Activated B cell treated with CpG ODN at 0.5 μM for 24 hours (primary cell): ENCODE results near the gene CACNG3. TPM values are rescaled to one million over a fixed set of nuclear protein-coding genes. Genes with fewer than 3 reads are reported as not detected.
"Not testable (repeated sequence)": the region's sequence is repeated elsewhere in the genome, so short reads cannot be mapped to it uniquely, and the experiment has no call there.

Source experiments
- ATAC-seq: fragments of 200-7000 bp; cut with Tn5 transposase; one replicate; pipeline ENCODE4 v1.10.0; 2021; ENCODE audit warnings: low read depth, mild to moderate bottlenecking, moderate library complexity
- CTCF ChIA-PET: fragments of 350-600 bp; sonication (Branson Sonifier 250); formaldehyde crosslinking; loops from one replicate; lab custom pipeline; 2021; ENCODE audit warnings: antibody characterized with exemption; lab: Charles Lee
- POLR2A ChIA-PET: fragments of 350-600 bp; sonication (Branson Sonifier 250); formaldehyde crosslinking; loops from one replicate; lab custom pipeline; 2021; ENCODE audit warnings: antibody characterized with exemption; lab: Charles Lee
- DNase-seq: peaks from one replicate; pipeline ENCODE4 v3.0.0; 2022
- H3K27ac Mint-ChIP-seq: one replicate; pipeline ENCODE4 v1.8.0; 2020; ENCODE audit warnings: mixed read lengths
- H3K27me3 Mint-ChIP-seq: one replicate; pipeline ENCODE4 v1.8.0; 2021; ENCODE audit warnings: mixed read lengths
- H3K36me3 Mint-ChIP-seq: one replicate; pipeline ENCODE4 v1.8.0; 2021; ENCODE audit warnings: low read depth, mixed read lengths
- H3K4me1 Mint-ChIP-seq: one replicate; pipeline ENCODE4 v1.8.0; 2021; ENCODE audit warnings: mixed read lengths
- H3K4me3 Mint-ChIP-seq: one replicate; pipeline ENCODE4 v1.8.0; 2020; ENCODE audit warnings: mild to moderate bottlenecking, mixed read lengths
- H3K9me3 Mint-ChIP-seq: one replicate; pipeline ENCODE4 v1.8.0; 2020; ENCODE audit warnings: mixed read lengths
- intact Hi-C: fragments of 100-400 bp; cut with micrococcal nuclease; formaldehyde crosslinking; loops from one replicate; pipeline ENCODE4 v1.15.1; 2024
- total RNA-seq: library from RNA; stranded (reverse); gene quantifications from 2 replicates; pipeline ENCODE4 v1.2.3, GENCODE V29; 2022
- TF ChIP-seq, protein P1 (sequence below): fragments of 200-600 bp; IDR thresholded peaks from one replicate; pipeline ENCODE4 v1.8.0; 2022; ENCODE audit warnings: antibody characterized with exemption, mild to moderate bottlenecking

Gene CACNG3
- total RNA-seq, 1 donor from 2014 or later, result not detected

DNA sequence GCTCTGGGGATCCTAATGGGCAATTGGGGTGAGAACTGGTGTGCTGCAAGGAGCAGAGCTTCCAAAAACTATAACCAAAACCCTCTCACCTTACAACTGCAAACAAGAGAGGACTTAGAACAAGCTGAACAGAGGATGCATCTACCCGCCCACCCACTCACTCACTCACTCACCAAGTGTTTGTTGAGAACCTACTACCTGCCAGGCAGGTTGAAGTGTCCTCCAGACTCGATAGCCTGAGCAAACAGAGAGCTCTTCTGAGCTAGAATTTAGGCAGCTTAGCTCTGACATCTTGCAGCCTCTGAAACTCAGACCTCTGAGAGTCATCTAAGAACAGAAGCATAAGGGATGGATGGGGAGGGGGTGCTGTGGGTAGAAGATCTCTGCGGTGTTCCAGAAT lies 41.2 kb downstream of the CACNG3 start:
- Mint-ChIP-seq H3K27ac (no peak overlapping the region), H3K4me1 (no peaks in the 10 kb centered on the region), H3K36me3 (no peaks in the 10 kb centered on the region), H3K27me3 (peaks cover 22% of the 10 kb centered on the region), H3K9me3 (no peaks in the 10 kb centered on the region), H3K4me3 (no peak overlapping the region)
- CTCF ChIA-PET, result no interaction called here
- ATAC-seq (no peak), DNase-seq (no peak)
- intact Hi-C loops, result no loop called here
- POLR2A ChIA-PET, result no interaction called here
- TF ChIP-seq, protein P1, sequence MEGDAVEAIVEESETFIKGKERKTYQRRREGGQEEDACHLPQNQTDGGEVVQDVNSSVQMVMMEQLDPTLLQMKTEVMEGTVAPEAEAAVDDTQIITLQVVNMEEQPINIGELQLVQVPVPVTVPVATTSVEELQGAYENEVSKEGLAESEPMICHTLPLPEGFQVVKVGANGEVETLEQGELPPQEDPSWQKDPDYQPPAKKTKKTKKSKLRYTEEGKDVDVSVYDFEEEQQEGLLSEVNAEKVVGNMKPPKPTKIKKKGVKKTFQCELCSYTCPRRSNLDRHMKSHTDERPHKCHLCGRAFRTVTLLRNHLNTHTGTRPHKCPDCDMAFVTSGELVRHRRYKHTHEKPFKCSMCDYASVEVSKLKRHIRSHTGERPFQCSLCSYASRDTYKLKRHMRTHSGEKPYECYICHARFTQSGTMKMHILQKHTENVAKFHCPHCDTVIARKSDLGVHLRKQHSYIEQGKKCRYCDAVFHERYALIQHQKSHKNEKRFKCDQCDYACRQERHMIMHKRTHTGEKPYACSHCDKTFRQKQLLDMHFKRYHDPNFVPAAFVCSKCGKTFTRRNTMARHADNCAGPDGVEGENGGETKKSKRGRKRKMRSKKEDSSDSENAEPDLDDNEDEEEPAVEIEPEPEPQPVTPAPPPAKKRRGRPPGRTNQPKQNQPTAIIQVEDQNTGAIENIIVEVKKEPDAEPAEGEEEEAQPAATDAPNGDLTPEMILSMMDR, result no peak

- POLR2A ChIA-PET, result no interaction called here
- no peak overlapping the region for H3K4me3 Mint-ChIP-seq
- intact Hi-C loops, result no loop called here
- H3K4me1 Mint-ChIP-seq, result no peaks in the 10 kb centered on the region
- no peak overlapping the region for H3K27ac Mint-ChIP-seq
- no peaks in the 10 kb centered on the region for H3K36me3 Mint-ChIP-seq
- TF ChIP-seq, protein P1, result no peak
- ATAC-seq, result no peak
- no peaks in the 10 kb centered on the region for H3K9me3 Mint-ChIP-seq
- no peak for DNase-seq
- peaks cover 17% of the 10 kb centered on the region for H3K27me3 Mint-ChIP-seq
- CTCF ChIA-PET, result no interaction called here
These were observed 42.5 kb downstream of the CACNG3 start for GRCh38 chr16:24298548-24299167.

- POLR2A ChIA-PET, result not testable (repeated sequence)
These were observed 44.6 kb downstream of the CACNG3 start for GRCh38 chr16:24300750-24301149.

DNA sequence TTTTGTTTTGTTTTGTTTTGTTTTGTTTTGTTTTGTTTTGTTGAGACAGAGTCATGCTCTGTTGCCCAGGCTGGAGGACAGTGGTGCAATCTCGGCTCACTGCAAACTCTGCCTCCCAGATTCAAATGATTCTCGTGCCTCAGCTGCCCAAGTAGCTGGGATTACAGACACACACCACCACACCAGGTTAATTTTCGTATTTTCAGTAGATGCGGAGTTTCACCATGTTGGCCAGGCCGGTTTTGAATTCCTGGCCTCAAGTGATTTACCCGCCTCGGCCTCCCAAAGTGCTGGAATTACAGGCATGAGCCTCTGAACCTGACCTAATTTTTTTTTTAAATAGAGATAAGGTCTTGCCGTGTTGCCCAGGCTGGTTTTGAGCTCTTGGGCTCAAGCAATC lies 46.5 kb downstream of the CACNG3 start:
- ChIA-PET CTCF (no interaction called here), POLR2A (no interaction called here)
- intact Hi-C loops, result no loop called here
- DNase-seq (no peak), ATAC-seq (no peak)
- Mint-ChIP-seq H3K4me3 (no peak overlapping the region), H3K9me3 (no peaks in the 10 kb centered on the region), H3K27me3 (peaks cover 18% of the 10 kb centered on the region), H3K27ac (no peak overlapping the region), H3K4me1 (no peaks in the 10 kb centered on the region), H3K36me3 (no peaks in the 10 kb centered on the region)
- TF ChIP-seq, protein P1, result no peak

More at GRCh38 chr16:24300750-24301149, 44.6 kb downstream of the CACNG3 start:
- H3K27me3 Mint-ChIP-seq, H3K4me3 Mint-ChIP-seq, DNase-seq, CTCF ChIA-PET, H3K4me1 Mint-ChIP-seq, H3K27ac Mint-ChIP-seq, ATAC-seq, intact Hi-C loops, H3K36me3 Mint-ChIP-seq, H3K9me3 Mint-ChIP-seq: not testable (repeated sequence)

GRCh38 chr16:24308200-24308599 lies 52.1 kb downstream of the CACNG3 start:
- TF ChIP-seq, protein P1, result no peak
- Mint-ChIP-seq H3K4me1 (no peaks in the 10 kb centered on the region), H3K4me3 (no peak overlapping the region), H3K27me3 (peaks cover 27% of the 10 kb centered on the region), H3K36me3 (no peaks in the 10 kb centered on the region), H3K27ac (no peak overlapping the region), H3K9me3 (no peaks in the 10 kb centered on the region)
- POLR2A ChIA-PET, result no interaction called here
- intact Hi-C loops, result no loop called here
- no peak for ATAC-seq
- no peak for DNase-seq
- CTCF ChIA-PET, result no interaction called here
